Fibroblast of lung (primary cell): ENCODE data around the gene PLAA. TPM values are rescaled to one million over a fixed set of nuclear protein-coding genes. Genes with fewer than 3 reads are reported as not detected.

Experiments used
- DNase-seq, 2 donors: peaks; one replicate each; pipeline versions ENCODE4 v3.0.0 to v3.0.0-alpha.2; 2010; ENCODE audit warnings: low read depth in 2 of 2
- H2AFZ ChIP-seq: 2 replicates; pipeline ENCODE4 v1.5.1; 2012; ENCODE audit warnings: low read length, control low read depth, inconsistent platforms
- H3K27ac ChIP-seq: 2 replicates; pipeline ENCODE4 v1.5.1; 2011; ENCODE audit warnings: low read length, control low read depth; ENCODE audit not compliant: insufficient read depth
- H3K27me3 ChIP-seq: 2 replicates; pipeline ENCODE4 v1.5.1; 2011; ENCODE audit warnings: mild to moderate bottlenecking, low read length; ENCODE audit not compliant: control insufficient read depth, insufficient read depth
- H3K36me3 ChIP-seq: 2 replicates; pipeline ENCODE4 v1.5.1; 2011; ENCODE audit warnings: low read length; ENCODE audit not compliant: control insufficient read depth, insufficient read depth
- H3K4me1 ChIP-seq: 2 replicates; pipeline ENCODE4 v1.5.1; 2011; ENCODE audit warnings: low read length; ENCODE audit not compliant: control insufficient read depth, insufficient read depth; ENCODE audit errors: extremely low read depth
- H3K4me2 ChIP-seq: 2 replicates; pipeline ENCODE4 v1.5.1; 2011; ENCODE audit warnings: low read length, control low read depth; ENCODE audit not compliant: insufficient read depth; ENCODE audit errors: extremely low read depth
- H3K4me3 ChIP-seq, 4 experiments: fragments of 200-600 bp in 1 of 4; sonication (generic) in 1 of 4; replicated peaks in 1 of 4; 2 replicates each; pipeline ENCODE4 v1.5.1; 2011 to 2016; ENCODE audit warnings: low read length in 4 of 4, low read depth in 3 of 4, mild to moderate bottlenecking in 3 of 4, control low read depth in 2 of 4, inconsistent platforms in 1 of 4, mixed read lengths in 1 of 4; ENCODE audit not compliant: insufficient read depth in 1 of 4; ENCODE audit errors: control extremely low read depth in 1 of 4
- H3K79me2 ChIP-seq: 2 replicates; pipeline ENCODE4 v1.5.1; 2012; ENCODE audit warnings: mild to moderate bottlenecking, low read length, inconsistent platforms; ENCODE audit not compliant: control insufficient read depth, insufficient read depth
- H3K9ac ChIP-seq: 2 replicates; pipeline ENCODE4 v1.5.1; 2011; ENCODE audit warnings: mild to moderate bottlenecking, low read length, control low read depth; ENCODE audit not compliant: insufficient read depth
- H3K9me3 ChIP-seq: 2 replicates; pipeline ENCODE4 v1.5.1; 2012; ENCODE audit warnings: low read depth, low read length; ENCODE audit not compliant: control insufficient read depth, insufficient read depth
- H4K20me1 ChIP-seq: 2 replicates; pipeline ENCODE4 v1.5.1; 2011; ENCODE audit warnings: low read length; ENCODE audit not compliant: control insufficient read depth, insufficient read depth; ENCODE audit errors: extremely low read depth
- CTCF ChIP-seq, 2 donors: IDR thresholded peaks in 1 of 2; conservative IDR thresholded peaks in 1 of 2; 1 replicate in 1 of 2; 2 replicates in 1 of 2; pipeline ENCODE4 v1.5.1; 2011 to 2012; ENCODE audit warnings: low read length in 2 of 2, control low read depth in 1 of 2, inconsistent platforms in 1 of 2, low read depth in 1 of 2, mild to moderate bottlenecking in 1 of 2
- EZH2 ChIP-seq: IDR thresholded peaks from 2 replicates; pipeline ENCODE4 v1.5.1; 2012; ENCODE audit warnings: low read length, control low read depth, mild to moderate bottlenecking; ENCODE audit errors: missing control alignments
- polyA plus RNA-seq, 2 donors: library from polyadenylated mRNA; depleted of rRNA in 1 of 2; stranded (reverse) in 1 of 2; unstranded in 1 of 2; fragments of >200 nt; gene quantifications; 2 replicates each; pipeline ENCODE4 v1.2.1, GENCODE V29; 2011 to 2012; ENCODE audit warnings: missing spikeins in 1 of 2
- total RNA-seq: library from RNA; depleted of rRNA; stranded (reverse); fragments of >200 nt; gene quantifications from 2 replicates; pipeline ENCODE4 v1.2.1, GENCODE V29; 2014

PLAA gene
- total and polyA plus RNA-seq, 2 donors (not counting 1 experiment from before 2014, with no cell fraction given), result 29.2 to 38.1 TPM

- Histone ChIP-seq H3K4me2 (peak overlapping the region; percentile 95), H3K27me3 (no peaks in the 10 kb centered on the region), H3K36me3 (no peaks in the 10 kb centered on the region), H3K4me1 (no peaks in the 10 kb centered on the region), H3K27ac (peak overlapping the region; percentile 99), H3K79me2 (peaks cover 61% of the 10 kb centered on the region), H3K9me3 (no peaks in the 10 kb centered on the region), H2AFZ (no peak overlapping the region), H3K9ac (peak overlapping the region; percentile 44), H4K20me1 (no peaks in the 10 kb centered on the region), H3K4me3 (peak overlapping the region; percentile 88 to 94 (median 90))
- no peak for TF ChIP-seq EZH2
- no peak for TF ChIP-seq CTCF (conservative IDR thresholded peaks at IDR 0.05 in 1 of 2, IDR thresholded peaks at IDR 0.05 in 1 of 2; ENCODE audit: low read depth in 1 of 2, low read length in 2 of 2)
- DNase-seq, result no peak
Measured at GRCh38 chr9:26945591-26945990, 1.5 kb downstream of the PLAA start.

- peaks cover 95% of the 10 kb centered on the region for H3K79me2 ChIP-seq
- no peaks in the 10 kb centered on the region for H3K36me3 ChIP-seq
- H3K9ac ChIP-seq, result no peak overlapping the region
- no peaks in the 10 kb centered on the region for H4K20me1 ChIP-seq
- H2AFZ ChIP-seq, result no peak overlapping the region
- no peak overlapping the region for H3K4me2 ChIP-seq
- H3K27ac ChIP-seq, result no peak overlapping the region
- no peaks in the 10 kb centered on the region for H3K27me3 ChIP-seq
- no peak overlapping the region for H3K4me3 ChIP-seq
- no peak for DNase-seq
- no peaks in the 10 kb centered on the region for H3K9me3 ChIP-seq
- TF ChIP-seq CTCF (conservative IDR thresholded peaks at IDR 0.05 in 1 of 2, IDR thresholded peaks at IDR 0.05 in 1 of 2; ENCODE audit: low read depth in 1 of 2, low read length in 2 of 2) (no peak), EZH2 (no peak)
- no peaks in the 10 kb centered on the region for H3K4me1 ChIP-seq
Measured at GRCh38 chr9:26940779-26941178, 6.3 kb downstream of the PLAA start.

DNA sequence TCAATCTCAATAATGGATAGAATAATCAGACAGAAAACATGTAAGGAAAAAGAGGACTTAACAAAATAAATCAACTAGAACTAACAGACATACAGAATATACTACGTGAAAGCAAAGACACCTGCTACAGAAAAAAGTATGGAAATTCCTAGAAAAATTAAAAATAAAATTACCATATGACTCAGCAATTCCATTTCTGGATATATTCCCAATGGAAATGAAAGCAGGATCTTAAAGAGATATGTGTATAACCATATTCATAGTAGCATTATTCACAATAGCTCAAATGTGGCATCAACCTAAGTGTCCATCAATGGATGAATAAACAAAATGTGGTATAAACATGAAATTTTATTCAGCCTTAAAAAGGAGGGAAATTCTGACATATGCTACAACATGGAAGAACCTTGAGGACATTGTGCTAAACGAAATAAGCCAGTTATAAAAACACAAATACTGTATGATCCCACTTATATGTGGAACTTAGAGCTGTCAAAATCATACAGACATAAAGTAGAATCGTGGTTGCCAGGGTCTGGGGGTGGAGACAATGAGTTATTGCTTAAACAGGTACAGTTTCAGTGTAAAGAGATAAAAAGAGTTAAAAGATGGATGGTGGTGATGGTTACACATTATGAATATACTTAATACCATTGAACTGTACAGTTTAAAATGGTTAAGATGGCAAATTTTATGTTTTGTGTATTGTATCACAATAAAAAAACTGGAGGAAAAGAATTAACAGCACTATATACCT lies 6.9 kb downstream of the PLAA start:
- Histone ChIP-seq H4K20me1 (no peaks in the 10 kb centered on the region), H3K9ac (no peak overlapping the region)
- DNase-seq, result peak in 1 of 2 donors; percentile 10

More for the DNA sequence above, 6.9 kb downstream of the PLAA start:
- no peak overlapping the region for H3K4me3 ChIP-seq
- H3K27ac ChIP-seq, result no peak overlapping the region
- H3K36me3 ChIP-seq, result no peaks in the 10 kb centered on the region
- H2AFZ ChIP-seq, result no peak overlapping the region
- no peaks in the 10 kb centered on the region for H3K27me3 ChIP-seq
- peaks cover 93% of the 10 kb centered on the region for H3K79me2 ChIP-seq
- no peak for TF ChIP-seq EZH2
- TF ChIP-seq CTCF (conservative IDR thresholded peaks at IDR 0.05 in 1 of 2, IDR thresholded peaks at IDR 0.05 in 1 of 2; ENCODE audit: low read depth in 1 of 2, low read length in 2 of 2), result no peak
- no peaks in the 10 kb centered on the region for H3K4me1 ChIP-seq
- no peak overlapping the region for H3K4me2 ChIP-seq
- no peaks in the 10 kb centered on the region for H3K9me3 ChIP-seq
